ENCODE data around the gene RFTN1. TPM values are rescaled to one million over a fixed set of nuclear protein-coding genes. Genes with fewer than 3 reads are reported as not detected.

Gene RFTN1
- total and polyA plus RNA-seq, 2 of the 8 experiments (the other 6 are each of a cell fraction or from before 2014, with no cell fraction given), result 4.6 to 6.7 TPM

DNA sequence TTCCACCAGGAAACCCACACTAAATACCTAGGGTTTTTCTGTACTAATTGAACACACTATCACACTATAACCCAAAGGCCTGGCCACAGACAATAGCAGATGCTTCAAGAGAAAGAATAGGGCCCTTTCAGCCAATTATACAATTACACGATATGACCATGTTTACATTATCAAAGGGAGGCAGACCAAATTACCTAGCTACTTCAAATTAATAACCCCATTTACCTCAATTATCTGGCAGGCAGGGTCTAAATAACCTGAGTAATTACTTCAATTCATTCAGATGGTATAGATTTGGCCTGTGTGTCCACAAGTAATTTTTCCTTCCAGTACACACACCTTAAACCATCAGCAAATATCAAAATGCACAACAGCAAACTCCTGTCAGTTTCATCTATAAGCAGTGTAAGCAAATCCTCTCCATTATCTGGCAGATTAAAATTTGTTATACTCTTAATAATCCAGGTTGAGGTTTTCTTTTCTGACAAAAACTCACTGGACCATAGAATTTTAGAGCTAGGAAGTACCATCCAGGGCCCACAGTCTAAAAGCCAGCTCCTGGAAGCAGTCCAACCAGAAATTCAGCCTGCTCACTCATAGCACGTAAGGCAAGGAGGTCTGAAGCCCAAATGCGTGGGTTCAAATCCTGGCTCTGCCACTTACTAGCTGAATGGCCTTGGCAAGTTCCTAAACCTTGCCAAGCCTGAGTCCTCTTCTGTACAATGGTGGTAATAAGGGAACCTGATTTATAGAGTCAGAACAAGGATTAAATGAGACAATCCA, 51.8 kb downstream of the RFTN1 start (continued):
- TF ChIP-seq, protein P1, sequence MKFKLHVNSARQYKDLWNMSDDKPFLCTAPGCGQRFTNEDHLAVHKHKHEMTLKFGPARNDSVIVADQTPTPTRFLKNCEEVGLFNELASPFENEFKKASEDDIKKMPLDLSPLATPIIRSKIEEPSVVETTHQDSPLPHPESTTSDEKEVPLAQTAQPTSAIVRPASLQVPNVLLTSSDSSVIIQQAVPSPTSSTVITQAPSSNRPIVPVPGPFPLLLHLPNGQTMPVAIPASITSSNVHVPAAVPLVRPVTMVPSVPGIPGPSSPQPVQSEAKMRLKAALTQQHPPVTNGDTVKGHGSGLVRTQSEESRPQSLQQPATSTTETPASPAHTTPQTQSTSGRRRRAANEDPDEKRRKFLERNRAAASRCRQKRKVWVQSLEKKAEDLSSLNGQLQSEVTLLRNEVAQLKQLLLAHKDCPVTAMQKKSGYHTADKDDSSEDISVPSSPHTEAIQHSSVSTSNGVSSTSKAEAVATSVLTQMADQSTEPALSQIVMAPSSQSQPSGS (IDR thresholded peaks at IDR 0.05; ENCODE audit: low read length), result no peak
- no peak for TF ChIP-seq BCL11A (IDR thresholded peaks at IDR 0.05; ENCODE audit: low read depth in 2 of 2, low read length in 2 of 2)
- TF ChIP-seq PHF8 (conservative IDR thresholded peaks at IDR 0.05; ENCODE audit: low read depth, low read length), result no peak
- no peak for TF ChIP-seq SIN3A (conservative IDR thresholded peaks at IDR 0.05 in 1 of 2, IDR thresholded peaks at IDR 0.05 in 1 of 2; ENCODE audit: low read depth in 1 of 2, low read length in 2 of 2)

Data from H1 (cell line).